HCT116 (cell line): Measurements from ENCODE around the gene TNNT2. TPM values are rescaled to one million over a fixed set of nuclear protein-coding genes. Genes with fewer than 3 reads are reported as not detected.

Source experiments
- ATAC-seq: fragments of 200-7000 bp; cut with Tn5 transposase; 2 replicates; pipeline ENCODE4 v1.9.1; 2020; ENCODE audit warnings: mild to moderate bottlenecking, moderate library complexity
- BruUV-seq: library from RNA; stranded (reverse); fragments of 400-500 nt; replicated peaks from 2 replicates; lab custom pipeline; 2021; lab: Mats Ljungman, UMichigan
- CTCF ChIA-PET: fragments of 300-600 bp; sonication (Branson Sonifier 250); formaldehyde crosslinking; loops from one replicate; lab custom pipeline; 2021; ENCODE audit warnings: antibody characterized with exemption; lab: Charles Lee
- POLR2A ChIA-PET: fragments of 300-600, 350-600 bp; sonication (Branson Sonifier 250); formaldehyde crosslinking; loops from one replicate; lab custom pipeline; 2021; ENCODE audit warnings: antibody characterized with exemption; lab: Charles Lee
- RAD21 ChIA-PET, 2 experiments: fragments of 300-600 bp; sonication (Branson Sonifier 250); formaldehyde crosslinking; loops; one replicate each; lab custom pipeline; 2023; ENCODE audit warnings: low total read pairs in 2 of 2; ENCODE audit not compliant: uncharacterized antibody in 2 of 2, unreplicated experiment in 2 of 2, low non-redundant PET in 1 of 2; lab: Charles Lee
- DNase-seq: peaks from one replicate; pipeline ENCODE4 v3.0.0-alpha.2; 2010; ENCODE audit warnings: low read depth, low spot score
- H2AFZ ChIP-seq: fragments of 200-600 bp; shearing (Covaris generic), sonication (generic); 2 replicates; pipeline ENCODE4 v1.6.1; 2017; ENCODE audit warnings: low read depth, mixed run types, mixed read lengths, antibody characterized with exemption, low read length; ENCODE audit not compliant: poor library complexity, severe bottlenecking
- H3K27ac ChIP-seq: 2 replicates; pipeline ENCODE4 v1.5.1; 2012; ENCODE audit warnings: low read depth, low read length
- H3K27me3 ChIP-seq: fragments of 200-600 bp; sonication (generic); 2 replicates; pipeline ENCODE4 v1.6.1; 2016; ENCODE audit warnings: mixed run types, low read length, mixed read lengths; ENCODE audit not compliant: insufficient read depth
- H3K36me3 ChIP-seq, 2 experiments: fragments of 200-500 bp in 1 of 2; fragments of 200-600 bp in 1 of 2; sonication (Bioruptor generic) in 1 of 2; sonication (generic) in 1 of 2; 2 replicates each; pipeline versions ENCODE4 v1.5.1 to v1.6.1; 2014 to 2016; ENCODE audit warnings: low read length in 2 of 2, inconsistent platforms in 1 of 2, mixed read lengths in 1 of 2, mixed run types in 1 of 2; ENCODE audit not compliant: insufficient read depth in 2 of 2, control insufficient read depth in 1 of 2
- H3K4me1 ChIP-seq, 2 experiments: fragments of 200-600 bp in 1 of 2; sonication (generic) in 1 of 2; 2 replicates each; pipeline versions ENCODE4 v1.5.1 to v1.6.1; 2012 to 2017; ENCODE audit warnings: low read length in 2 of 2, inconsistent platforms in 1 of 2, mild to moderate bottlenecking in 1 of 2, mixed read lengths in 1 of 2, mixed run types in 1 of 2, moderate library complexity in 1 of 2; ENCODE audit not compliant: insufficient read depth in 2 of 2, control insufficient read depth in 1 of 2
- H3K4me2 ChIP-seq: fragments of 200-600 bp; sonication (generic); 2 replicates; pipeline ENCODE4 v1.6.1; 2017; ENCODE audit warnings: mixed run types, low read length, mixed read lengths
- H3K4me3 ChIP-seq, 2 experiments: fragments of 200-600 bp in 1 of 2; sonication (generic) in 1 of 2; replicated peaks in 1 of 2; 2 replicates each; pipeline ENCODE4 v1.5.1; 2011 to 2016; ENCODE audit warnings: low read length in 2 of 2, control low read depth in 1 of 2, low read depth in 1 of 2, mild to moderate bottlenecking in 1 of 2, mixed read lengths in 1 of 2, mixed run types in 1 of 2
- H3K79me2 ChIP-seq: fragments of 200-600 bp; sonication (generic); 2 replicates; pipeline ENCODE4 v1.6.1; 2017; ENCODE audit warnings: mild to moderate bottlenecking, mixed run types, low read length, moderate library complexity, mixed read lengths; ENCODE audit not compliant: insufficient read depth
- H3K9ac ChIP-seq: fragments of 200-600 bp; sonication (generic); 2 replicates; pipeline ENCODE4 v1.6.1; 2016; ENCODE audit warnings: low read length, mixed read lengths
- H3K9me2 ChIP-seq: fragments of 200-600 bp; sonication (generic), shearing (Covaris generic); 2 replicates; pipeline ENCODE4 v1.6.1; 2017; ENCODE audit warnings: mixed run types, mild to moderate bottlenecking, moderate library complexity; ENCODE audit not compliant: insufficient read depth
- H3K9me3 ChIP-seq, 2 experiments: fragments of 200-500 bp in 1 of 2; fragments of 200-600 bp in 1 of 2; sonication (Bioruptor generic) in 1 of 2; sonication (generic) in 1 of 2; 2 replicates each; pipeline ENCODE4 v1.6.1; 2014 to 2017; ENCODE audit warnings: low read length in 2 of 2, mixed read lengths in 2 of 2, inconsistent platforms in 1 of 2, low read depth in 1 of 2, mild to moderate bottlenecking in 1 of 2, mixed run types in 1 of 2, moderate library complexity in 1 of 2; ENCODE audit not compliant: control insufficient read depth in 1 of 2, insufficient read depth in 1 of 2
- H4K20me1 ChIP-seq: fragments of 200-600 bp; sonication (generic), shearing (Covaris generic); 2 replicates; pipeline ENCODE4 v1.6.1; 2017; ENCODE audit warnings: mixed run types, mild to moderate bottlenecking, moderate library complexity; ENCODE audit not compliant: insufficient read depth
- CTCF ChIP-seq, 3 experiments: fragments of 200-600 bp in 1 of 3; sonication (generic) in 1 of 3; IDR thresholded peaks in 2 of 3; conservative IDR thresholded peaks in 1 of 3; 2 replicates each; pipeline ENCODE4 v1.5.1; 2012 to 2017; ENCODE audit warnings: low read depth in 2 of 3, low read length in 2 of 3, antibody characterized with exemption in 1 of 3, borderline replicate concordance in 1 of 3, control low read depth in 1 of 3, mild to moderate bottlenecking in 1 of 3, mixed read lengths in 1 of 3, mixed run types in 1 of 3, moderate library complexity in 1 of 3; ENCODE audit not compliant: insufficient read depth in 1 of 3
- EZH2 ChIP-seq: fragments of 200-600 bp; sonication (generic); IDR thresholded peaks from 2 replicates; pipeline ENCODE4 v1.6.1; 2017; ENCODE audit warnings: antibody characterized with exemption, mixed run types
- EZH2phosphoT487 ChIP-seq: fragments of 200-600 bp; IDR thresholded peaks from 2 replicates; pipeline ENCODE4 v1.6.1; 2018; ENCODE audit warnings: antibody characterized with exemption, borderline replicate concordance
- FOSL1 ChIP-seq: IDR thresholded peaks from 2 replicates; pipeline ENCODE4 v1.6.1; 2012; ENCODE audit warnings: low read depth
- JUND ChIP-seq: IDR thresholded peaks from 2 replicates; pipeline ENCODE4 v1.6.1; 2012
- MAX ChIP-seq: IDR thresholded peaks from 2 replicates; pipeline ENCODE4 v1.6.1; 2012
- POLR2A ChIP-seq: IDR thresholded peaks from 2 replicates; pipeline ENCODE4 v1.7.0; 2011; ENCODE audit warnings: borderline replicate concordance; ENCODE audit not compliant: insufficient read depth, insufficient read length; ENCODE audit errors: extremely low read depth
- POLR2AphosphoS5 ChIP-seq: IDR thresholded peaks from 2 replicates; pipeline ENCODE4 v1.6.1; 2011; ENCODE audit warnings: mild to moderate bottlenecking, low read depth, low read length, moderate library complexity
- RAD21 ChIP-seq: IDR thresholded peaks from 2 replicates; pipeline ENCODE4 v1.6.1; 2012; ENCODE audit warnings: low read depth, mild to moderate bottlenecking
- REST ChIP-seq: IDR thresholded peaks from 2 replicates; pipeline ENCODE4 v1.6.1; 2012; ENCODE audit warnings: low read depth
- SP1 ChIP-seq: IDR thresholded peaks from 2 replicates; pipeline ENCODE4 v1.6.1; 2012; ENCODE audit warnings: low read depth
- TCF7L2 ChIP-seq: IDR thresholded peaks from 2 replicates; pipeline ENCODE4 v1.7.0; 2011; ENCODE audit warnings: borderline replicate concordance, inconsistent platforms; ENCODE audit not compliant: insufficient read depth, insufficient read length; ENCODE audit errors: extremely low read depth
- YY1 ChIP-seq: IDR thresholded peaks from 2 replicates; pipeline ENCODE4 v1.6.1; 2011; ENCODE audit warnings: low read length, low read depth, moderate library complexity, mild to moderate bottlenecking; ENCODE audit not compliant: insufficient replicate concordance; ENCODE audit errors: extremely low read depth
- ZBTB33 ChIP-seq: IDR thresholded peaks from 2 replicates; pipeline ENCODE4 v1.6.1; 2011; ENCODE audit warnings: mild to moderate bottlenecking, low read length, moderate library complexity; ENCODE audit not compliant: insufficient replicate concordance; ENCODE audit errors: extremely low read depth
- ZFX ChIP-seq: fragments of 450-650 bp; IDR thresholded peaks from 2 replicates; pipeline ENCODE4 v1.6.1; 2017
- ZNF274 ChIP-seq: fragments of 200-500 bp; sonication (Bioruptor generic); IDR thresholded peaks from 2 replicates; pipeline ENCODE4 v1.6.1; 2014; ENCODE audit warnings: mild to moderate bottlenecking, low read depth, low read length, inconsistent platforms
- intact Hi-C: fragments of 100-400 bp; cut with micrococcal nuclease; formaldehyde crosslinking; loops from 2 replicates; pipeline ENCODE4 v1.10.0; 2022
- total RNA-seq: library from RNA; stranded (reverse); gene quantifications from one replicate; pipeline ENCODE4 v1.2.1, GENCODE V29; 2021; ENCODE audit not compliant: unreplicated experiment

Gene TNNT2
- total RNA-seq, 1 experiment from 2014 or later = 2.0 TPM

GRCh38 chr1:201405484-201405831 is 28.0 kb upstream of the TNNT2 start (continued):
- TF ChIP-seq MAX = no peak
- no peak for TF ChIP-seq EZH2phosphoT487
- no peak for TF ChIP-seq FOSL1
- TF ChIP-seq ZFX = no peak
- no peak for TF ChIP-seq SP1
- no peak for TF ChIP-seq EZH2

- H3K27ac ChIP-seq = no peak overlapping the region
- no peak overlapping the region for H2AFZ ChIP-seq
- no peaks in the 10 kb centered on the region for H3K27me3 ChIP-seq
- no peak overlapping the region for H3K4me3 ChIP-seq
- ChIA-PET RAD21 (no interaction called here), POLR2A (interaction anchor here (1.4 kb wide), 1 partner anchor 8 kb away, joined by 6 read pairs; no protein-coding TSS in a partner anchor), CTCF (interaction anchor here (1.4 to 2.3 kb wide), 3 partner anchors 19 to 31 kb away, joined by 7 to 8 read pairs (median 8); partner anchors contain the start of gene TNNT2)
- intact Hi-C loops = no loop called here
- DNase-seq (no peak), ATAC-seq (no peak)
- H3K9me3 ChIP-seq = no peaks in the 10 kb centered on the region
- no peak overlapping the region for H3K9ac ChIP-seq
- no peaks in the 10 kb centered on the region for H4K20me1 ChIP-seq
- H3K79me2 ChIP-seq = no peaks in the 10 kb centered on the region
- H3K9me2 ChIP-seq = no peaks in the 10 kb centered on the region
- H3K4me1 ChIP-seq = peaks cover 12 to 49% of the 10 kb centered on the region in 2 experiments
- peak overlapping the region; percentile 65 for H3K4me2 ChIP-seq
- no TSS peak for BruUV-seq
- peaks cover 0 to 9% of the 10 kb centered on the region in 2 experiments; a peak in 1 of 4 replicates for H3K36me3 ChIP-seq
- TF ChIP-seq YY1 = no peak
- TF ChIP-seq ZBTB33 = no peak
- no peak for TF ChIP-seq SP1
- no peak for TF ChIP-seq EZH2
- TF ChIP-seq CTCF (IDR thresholded peaks at IDR 0.05 in 2 of 3, conservative IDR thresholded peaks at IDR 0.05 in 1 of 3; ENCODE audit: borderline replicate concordance in 1 of 3, insufficient read depth in 1 of 3, low read depth in 2 of 3, low read length in 2 of 3) = no peak
- TF ChIP-seq EZH2phosphoT487 = no peak
- no peak for TF ChIP-seq TCF7L2
- no peak for TF ChIP-seq RAD21
- TF ChIP-seq ZFX = no peak
- no peak for TF ChIP-seq POLR2A
- no peak for TF ChIP-seq JUND
- TF ChIP-seq ZNF274 = no peak
- TF ChIP-seq REST = no peak
- TF ChIP-seq POLR2AphosphoS5 = no peak
Observed at GRCh38 chr1:201404722-201405483, 27.4 kb upstream of the TNNT2 start.
